ENCODE measurements around the gene RIMBP2.

The RIMBP2 gene

GRCh38 chr12:130582286-130582685, 133.8 kb downstream of the RIMBP2 start:
- no peak for TF ChIP-seq CTCF (conservative IDR thresholded peaks at IDR 0.05; ENCODE audit: control insufficient read depth, insufficient read depth, low read depth, low read length)
- DNase-seq (ENCODE audit: low read depth), result no peak
- H3K4me3 ChIP-seq (ENCODE audit: control insufficient read depth, low read depth, low read length), result no peak overlapping the region

- no peak for DNase-seq (ENCODE audit: low read depth)
Observed at GRCh38 chr12:130581782-130582181, 134.3 kb downstream of the RIMBP2 start.

GRCh38 chr12:130579231-130579630, 136.9 kb downstream of the RIMBP2 start:
- H3K4me3 ChIP-seq (ENCODE audit: control insufficient read depth, low read depth, low read length), result no peak overlapping the region
- DNase-seq (ENCODE audit: low read depth), result no peak
- TF ChIP-seq CTCF (conservative IDR thresholded peaks at IDR 0.05; ENCODE audit: control insufficient read depth, insufficient read depth, low read depth, low read length), result no peak

More at GRCh38 chr12:130581782-130582181, 134.3 kb downstream of the RIMBP2 start:
- H3K4me3 ChIP-seq (ENCODE audit: control insufficient read depth, low read depth, low read length), result no peak overlapping the region
- TF ChIP-seq CTCF (conservative IDR thresholded peaks at IDR 0.05; ENCODE audit: control insufficient read depth, insufficient read depth, low read depth, low read length), result no peak

GRCh38 chr12:130577351-130577750, 138.7 kb downstream of the RIMBP2 start:
- no peak overlapping the region for H3K4me3 ChIP-seq (ENCODE audit: control insufficient read depth, low read depth, low read length)
- no peak for DNase-seq (ENCODE audit: low read depth)
- TF ChIP-seq CTCF (conservative IDR thresholded peaks at IDR 0.05; ENCODE audit: control insufficient read depth, insufficient read depth, low read depth, low read length), result no peak

GRCh38 chr12:130576371-130576816, 139.7 kb downstream of the RIMBP2 start:
- TF ChIP-seq CTCF (conservative IDR thresholded peaks at IDR 0.05; ENCODE audit: control insufficient read depth, insufficient read depth, low read depth, low read length), result no peak
- H3K4me3 ChIP-seq (ENCODE audit: control insufficient read depth, low read depth, low read length), result no peak overlapping the region
- DNase-seq (ENCODE audit: low read depth), result no peak

- no peak for DNase-seq (ENCODE audit: low read depth)
- H3K4me3 ChIP-seq (ENCODE audit: control insufficient read depth, low read depth, low read length), result no peak overlapping the region
- TF ChIP-seq CTCF (conservative IDR thresholded peaks at IDR 0.05; ENCODE audit: control insufficient read depth, insufficient read depth, low read depth, low read length), result no peak
Observed at GRCh38 chr12:130574402-130574801, 141.7 kb downstream of the RIMBP2 start.

GRCh38 chr12:130573766-130574165, 142.3 kb downstream of the RIMBP2 start:
- TF ChIP-seq CTCF (conservative IDR thresholded peaks at IDR 0.05; ENCODE audit: control insufficient read depth, insufficient read depth, low read depth, low read length), result no peak
- no peak overlapping the region for H3K4me3 ChIP-seq (ENCODE audit: control insufficient read depth, low read depth, low read length)
- no peak for DNase-seq (ENCODE audit: low read depth)

All from fibroblast of mammary gland (primary cell).